CD4-positive, alpha-beta T cell treated with Interleukin-21 for 1 hour (primary cell): ENCODE measurements around the gene ZSCAN4.

ENCODE experiments used
- DNase-seq: peaks from one replicate; pipeline ENCODE4 v3.0.0-alpha.2; 2020

The ZSCAN4 gene

DNA sequence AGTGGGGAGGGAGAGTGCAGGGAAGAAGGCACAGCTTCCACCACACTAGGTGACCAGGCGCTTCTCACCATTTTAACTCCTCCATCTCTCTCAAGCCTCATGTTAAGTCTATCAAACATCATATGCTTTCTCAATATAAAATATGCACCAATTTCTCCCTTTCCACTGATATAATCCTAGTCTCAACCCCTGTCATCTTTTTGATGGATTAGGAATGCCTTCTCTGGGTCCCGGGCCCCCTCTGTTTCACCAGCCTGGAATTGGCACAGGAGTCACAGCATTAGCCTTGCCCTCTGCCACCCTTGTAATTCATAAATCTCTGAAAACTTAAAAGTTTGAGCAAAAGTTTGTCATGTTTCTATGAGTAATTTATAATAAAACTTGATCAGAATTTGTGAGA, at the start of gene ZSCAN4:
ZSCAN4 (plus strand) TSS at position 301 of the 400 bp plus-strand sequence. CDS start 7,211 bp downstream, outside the sequence.
- no peak for DNase-seq

GRCh38 chr19:57620673-57621348, 47.9 kb upstream of the ZSCAN4 start:
- no peak for DNase-seq

- DNase-seq = no peak
These were observed 45.6 kb upstream of the ZSCAN4 start for GRCh38 chr19:57623091-57623490.

DNA sequence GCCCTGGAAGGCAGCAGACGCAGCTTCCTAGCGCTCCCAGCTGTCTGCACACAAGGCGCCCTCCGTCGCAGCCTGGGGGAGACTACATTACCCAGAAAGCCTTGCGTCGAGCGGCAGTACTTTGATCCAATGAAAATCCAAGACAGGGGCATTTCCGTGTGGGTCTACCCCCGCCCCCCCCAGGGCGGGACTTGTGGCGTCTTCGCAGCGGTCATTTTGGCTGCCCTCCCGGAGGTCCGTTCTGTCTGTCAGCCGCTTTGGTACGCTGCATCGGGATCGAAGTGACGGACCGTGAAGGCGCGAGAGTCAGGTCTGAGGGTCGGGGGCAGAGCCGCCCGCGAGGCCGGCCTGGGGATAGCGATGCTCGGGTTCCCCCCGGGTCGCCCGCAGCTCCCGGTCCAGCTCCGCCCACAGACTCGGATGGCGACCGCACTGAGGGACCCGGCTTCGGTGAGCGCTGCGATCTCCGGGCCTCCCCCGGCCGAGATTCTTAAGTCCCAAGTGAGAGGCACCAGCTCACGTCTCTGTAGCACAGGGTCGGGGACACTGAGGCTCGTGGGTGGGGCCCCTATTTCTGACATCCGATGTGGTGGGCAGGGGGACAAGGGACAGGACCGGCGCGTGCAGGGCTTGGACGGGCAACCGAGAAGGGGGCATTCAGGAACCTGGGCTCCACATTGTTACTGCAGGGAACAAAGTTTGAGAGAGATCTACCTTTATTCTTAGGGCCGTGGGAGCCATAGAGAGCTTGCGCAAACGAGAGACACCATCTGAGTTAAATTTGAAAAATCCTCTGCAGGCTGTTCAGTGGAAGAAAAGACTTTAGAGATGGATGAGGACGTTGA, 35.5 kb upstream of the ZSCAN4 start, which contains the start of gene ZNF211:
ZNF211 (plus strand) TSS at position 182 of the 845 bp plus-strand sequence; CDS start at position 361, 179 bp downstream.
- DNase-seq = peak; percentile 92

DNA sequence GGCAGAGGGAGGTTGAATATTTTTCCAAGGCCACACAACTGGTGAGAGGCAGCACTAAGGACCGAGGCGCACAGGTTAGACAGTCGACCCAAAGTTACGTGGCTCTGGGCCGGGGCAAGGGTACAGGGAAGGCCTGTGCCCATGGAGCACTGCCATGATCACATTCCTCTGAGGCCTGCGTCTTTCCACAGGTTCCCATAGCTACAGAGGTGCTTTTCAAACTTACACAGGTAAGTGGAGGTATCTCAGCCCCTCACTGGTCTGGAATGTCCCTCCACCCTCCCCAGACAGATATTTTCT, 35.0 kb upstream of the ZSCAN4 start:
- no peak for DNase-seq

DNA sequence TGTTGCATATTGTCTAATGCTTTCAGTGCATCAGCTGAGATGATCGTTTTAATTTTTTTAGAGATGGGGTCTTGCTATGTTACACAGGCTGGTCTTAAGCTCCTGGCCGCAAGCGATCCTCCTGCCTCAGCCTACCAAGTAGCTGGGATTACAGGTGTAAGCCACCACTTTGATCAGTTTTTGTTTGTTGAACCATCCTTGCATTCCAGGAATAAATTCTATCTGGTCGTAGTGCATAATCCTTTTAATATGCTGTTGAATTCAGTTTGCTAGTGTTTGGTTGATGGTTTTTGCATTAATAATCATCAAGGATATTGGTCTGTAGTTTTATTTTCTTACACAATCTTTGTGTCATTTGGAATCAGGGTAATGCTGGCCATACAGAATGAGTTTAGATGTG, 31.4 kb upstream of the ZSCAN4 start:
- DNase-seq = no peak

- DNase-seq = no peak
These were observed 27.0 kb upstream of the ZSCAN4 start for GRCh38 chr19:57641715-57642234.

- DNase-seq = no peak
These were observed 26.2 kb upstream of the ZSCAN4 start for GRCh38 chr19:57642396-57643046.

- no peak for DNase-seq
These were observed 25.0 kb upstream of the ZSCAN4 start for GRCh38 chr19:57643734-57644133.

GRCh38 chr19:57648331-57649003, 20.3 kb upstream of the ZSCAN4 start:
- no peak for DNase-seq

DNA sequence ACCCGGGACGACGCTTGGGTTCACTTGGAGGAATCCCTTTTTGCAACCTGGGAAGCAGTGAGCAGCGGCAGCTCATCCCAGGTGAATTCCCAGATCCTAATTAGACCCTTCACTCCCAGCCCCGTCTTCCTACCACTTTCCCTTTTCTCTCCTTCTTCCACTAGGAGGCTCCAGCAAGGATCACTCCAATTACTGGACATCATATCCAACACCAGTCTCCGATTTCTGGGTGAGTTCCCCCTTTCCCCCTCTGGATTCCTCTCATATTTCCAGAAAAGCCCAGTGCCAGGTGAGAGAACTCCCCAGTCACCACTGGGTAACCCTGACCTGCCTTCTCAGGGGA, 17.1 kb upstream of the ZSCAN4 start:
- no peak for DNase-seq

- no peak for DNase-seq
These were observed 15.0 kb upstream of the ZSCAN4 start for GRCh38 chr19:57653689-57654088.

GRCh38 chr19:57655443-57655842, 13.3 kb upstream of the ZSCAN4 start:
- DNase-seq = no peak

DNA sequence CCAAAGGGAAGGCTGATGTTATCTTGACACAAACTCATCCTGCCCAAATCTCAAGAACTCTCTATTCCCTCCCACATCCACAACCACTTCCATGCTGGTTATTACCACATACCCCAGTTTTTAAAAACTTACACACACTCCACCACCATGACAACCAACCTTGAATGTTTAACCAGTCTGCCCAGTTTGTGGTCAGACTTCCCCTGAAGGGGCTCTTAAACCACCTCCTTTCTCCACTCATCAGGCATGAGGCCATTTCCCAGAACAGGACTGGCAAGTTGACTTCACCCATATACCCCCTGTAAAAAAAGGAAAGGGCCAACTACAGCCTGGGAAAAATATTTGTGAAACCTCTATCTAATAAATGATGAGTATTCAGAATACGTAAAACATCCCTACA, 12.4 kb upstream of the ZSCAN4 start:
- no peak for DNase-seq

- DNase-seq = no peak
These were observed 4.2 kb upstream of the ZSCAN4 start for GRCh38 chr19:57664269-57665127.

GRCh38 chr19:57665261-57665806, 3.4 kb upstream of the ZSCAN4 start:
- no peak for DNase-seq

DNA sequence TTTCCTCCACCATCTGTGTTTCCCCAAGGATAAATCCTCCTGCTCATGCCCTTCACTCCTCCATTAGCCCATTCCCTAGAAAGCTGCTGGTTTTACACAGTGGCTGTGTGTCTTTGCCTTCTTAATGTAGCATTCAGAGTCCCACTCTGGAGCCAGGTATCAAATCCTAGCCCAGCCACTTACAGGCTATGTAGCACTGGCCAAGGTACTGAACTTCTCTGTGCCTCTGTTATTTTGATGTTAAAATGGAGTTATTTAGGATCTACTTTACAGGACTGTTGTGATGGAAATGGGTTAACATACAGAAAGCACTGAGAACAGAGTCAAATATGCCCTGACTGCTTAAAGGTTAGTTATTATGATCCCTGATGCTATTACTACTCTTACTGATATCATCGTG, 1.5 kb upstream of the ZSCAN4 start:
- no peak for DNase-seq

DNA sequence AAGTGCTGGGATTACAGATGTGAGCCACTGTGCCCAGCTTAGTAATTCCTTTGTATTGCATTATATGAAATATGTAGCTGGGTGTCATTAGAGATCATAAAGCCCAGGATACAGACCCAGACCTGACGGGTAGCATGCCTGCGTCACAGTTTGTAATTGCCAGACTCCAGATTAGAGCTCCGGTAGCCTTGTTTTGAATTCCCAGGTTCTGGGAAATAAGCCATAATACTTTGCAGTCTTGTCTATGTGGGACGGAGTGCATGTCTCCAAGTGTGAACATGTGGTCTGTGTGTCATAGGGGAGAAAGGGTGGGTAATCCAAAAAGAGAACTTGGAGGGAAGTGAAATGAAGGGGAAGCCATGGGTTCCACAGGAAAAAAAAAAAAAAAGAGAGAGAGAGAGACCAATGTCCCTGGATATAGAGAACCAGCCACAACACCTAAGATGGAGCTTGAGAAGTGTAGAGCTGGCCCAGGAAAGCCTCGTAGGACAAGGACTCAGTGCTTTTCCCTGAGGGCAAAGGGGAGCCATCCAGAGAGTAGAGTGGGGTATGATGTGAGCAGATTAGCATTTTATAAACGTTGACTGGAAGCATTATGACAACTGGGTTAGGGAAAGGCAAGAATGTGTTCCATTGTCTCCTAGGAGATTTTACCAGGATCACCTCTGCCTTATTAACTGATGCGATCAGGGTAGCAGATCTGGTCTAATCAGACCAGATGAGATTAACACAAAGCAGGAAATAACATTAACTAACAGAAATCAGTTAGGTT, 2.6 kb downstream of the ZSCAN4 start:
- no peak for DNase-seq

GRCh38 chr19:57672466-57672865, 3.7 kb downstream of the ZSCAN4 start:
- no peak for DNase-seq

GRCh38 chr19:57675881-57676280, 7.1 kb downstream of the ZSCAN4 start:
- DNase-seq = no peak

- DNase-seq = no peak
These were observed 13.6 kb downstream of the ZSCAN4 start for GRCh38 chr19:57682226-57682766.
